GM23338 (cell line): ENCODE measurements around the gene CDH4. TPM values are rescaled to one million over a fixed set of nuclear protein-coding genes. Genes with fewer than 3 reads are reported as not detected.

ENCODE experiments used
- ATAC-seq: fragments of 200-7000 bp; cut with Tn5 transposase; 3 replicates; pipeline ENCODE4 v1.9.1; 2020
- DNase-seq: peaks from one replicate; pipeline ENCODE4 v3.0.0-alpha.2; 2015; ENCODE audit warnings: low spot score
- H2AFZ ChIP-seq: fragments of 200-600 bp; sonication (generic); 2 replicates; pipeline ENCODE4 v1.8.0; 2016; ENCODE audit warnings: antibody characterized with exemption, mild to moderate bottlenecking, moderate library complexity
- H3F3A ChIP-seq: fragments of 200-600 bp; sonication (generic); replicated peaks from 2 replicates; pipeline ENCODE4 v1.8.0; 2017; ENCODE audit warnings: antibody characterized with exemption, mixed run types, low read depth
- H3K27ac ChIP-seq: fragments of 200-600 bp; sonication (generic); 2 replicates; pipeline ENCODE4 v1.6.1; 2016; ENCODE audit warnings: low read depth
- H3K27me3 ChIP-seq: fragments of 200-600 bp; sonication (generic); 2 replicates; pipeline ENCODE4 v1.8.0; 2016; ENCODE audit warnings: mild to moderate bottlenecking, mixed run types, moderate library complexity; ENCODE audit not compliant: insufficient read depth
- H3K36me3 ChIP-seq: fragments of 200-600 bp; sonication (generic); 2 replicates; pipeline ENCODE4 v1.8.0; 2016; ENCODE audit warnings: mild to moderate bottlenecking; ENCODE audit not compliant: insufficient read depth
- H3K4me1 ChIP-seq: fragments of 200-600 bp; sonication (generic); 2 replicates; pipeline ENCODE4 v1.8.0; 2016; ENCODE audit warnings: mild to moderate bottlenecking, moderate library complexity; ENCODE audit not compliant: insufficient read depth
- H3K4me2 ChIP-seq: fragments of 200-600 bp; sonication (generic); 2 replicates; pipeline ENCODE4 v1.7.1; 2017; ENCODE audit warnings: mixed run types
- H3K4me3 ChIP-seq: fragments of 200-600 bp; sonication (generic); 2 replicates; pipeline ENCODE4 v1.6.1; 2016; ENCODE audit warnings: mixed run types
- H3K79me2 ChIP-seq: fragments of 200-600 bp; sonication (generic); replicated peaks from 2 replicates; pipeline ENCODE4 v1.8.0; 2017; ENCODE audit warnings: mild to moderate bottlenecking; ENCODE audit not compliant: insufficient read depth
- H3K9me2 ChIP-seq: fragments of 200-600 bp; sonication (generic); 2 replicates; pipeline ENCODE4 v1.8.0; 2017; ENCODE audit not compliant: insufficient read depth
- H4K20me1 ChIP-seq: fragments of 200-600 bp; sonication (generic); replicated peaks from 2 replicates; pipeline ENCODE4 v1.8.0; 2017; ENCODE audit warnings: mild to moderate bottlenecking; ENCODE audit not compliant: insufficient read depth
- H3K27ac Mint-ChIP-seq: 2 replicates; pipeline ENCODE4 v1.8.0; 2020; ENCODE audit warnings: inconsistent platforms, mild to moderate bottlenecking, moderate library complexity, mixed read lengths
- H3K27me3 Mint-ChIP-seq: 3 replicates; pipeline ENCODE4 v1.8.0; 2022; ENCODE audit warnings: low read depth, mild to moderate bottlenecking, moderate library complexity, mixed read lengths, inconsistent platforms; ENCODE audit not compliant: insufficient read depth, poor library complexity
- H3K36me3 Mint-ChIP-seq: 3 replicates; pipeline ENCODE4 v1.8.0; 2021; ENCODE audit warnings: low read depth, mild to moderate bottlenecking, inconsistent platforms, moderate library complexity, mixed read lengths
- H3K4me1 Mint-ChIP-seq: 3 replicates; pipeline ENCODE4 v1.8.0; 2020; ENCODE audit warnings: mild to moderate bottlenecking, inconsistent platforms, mixed read lengths
- H3K4me3 Mint-ChIP-seq: 3 replicates; pipeline ENCODE4 v1.8.0; 2021; ENCODE audit warnings: moderate library complexity, mild to moderate bottlenecking, inconsistent platforms, mixed read lengths
- H3K9me3 Mint-ChIP-seq: 3 replicates; pipeline ENCODE4 v1.8.0; 2020; ENCODE audit warnings: moderate library complexity, mild to moderate bottlenecking, inconsistent platforms, mixed read lengths
- CREB1 ChIP-seq: fragments of 250-450 bp; sonication (Bioruptor Pico); IDR thresholded peaks from 2 replicates; pipeline ENCODE4 v1.5.0; 2020; ENCODE audit warnings: low read depth, mild to moderate bottlenecking, moderate library complexity
- CTCF ChIP-seq, 2 experiments: fragments of 200-600 bp in 1 of 2; sonication (generic) in 1 of 2; conservative IDR thresholded peaks; 2 replicates each; pipeline versions ENCODE4 v1.5.1 to v1.6.1; 2016 to 2017; ENCODE audit warnings: antibody characterized with exemption in 2 of 2, low read depth in 2 of 2, mild to moderate bottlenecking in 2 of 2, moderate library complexity in 1 of 2
- ETS1 ChIP-seq: IDR thresholded peaks from 2 replicates; pipeline ENCODE4 v1.6.1; 2016; ENCODE audit warnings: antibody characterized with exemption
- EZH2 ChIP-seq: fragments of 200-600 bp; sonication (generic); IDR thresholded peaks from one replicate; pipeline ENCODE4 v1.8.0; 2017; ENCODE audit warnings: antibody characterized with exemption, mild to moderate bottlenecking, low read depth; ENCODE audit not compliant: unreplicated experiment
- EZH2phosphoT487 ChIP-seq: fragments of 200-600 bp; sonication (generic); IDR thresholded peaks from one replicate; pipeline ENCODE4 v1.8.1; 2018; ENCODE audit warnings: antibody characterized with exemption; ENCODE audit not compliant: unreplicated experiment
- JUNB ChIP-seq: IDR thresholded peaks from one replicate; pipeline ENCODE4 v1.6.1; 2016; ENCODE audit warnings: antibody characterized with exemption; ENCODE audit not compliant: unreplicated experiment
- NANOG ChIP-seq: IDR thresholded peaks from 2 replicates; pipeline ENCODE4 v1.6.1; 2016; ENCODE audit warnings: antibody characterized with exemption, borderline replicate concordance
- POLR2AphosphoS5 ChIP-seq: IDR thresholded peaks from 2 replicates; pipeline ENCODE4 v1.6.1; 2016; ENCODE audit warnings: antibody characterized with exemption, low read depth
- REST ChIP-seq: IDR thresholded peaks from one replicate; pipeline ENCODE4 v1.6.1; 2018; ENCODE audit warnings: antibody characterized with exemption; ENCODE audit not compliant: unreplicated experiment
- STAT1 ChIP-seq: IDR thresholded peaks from one replicate; pipeline ENCODE4 v1.6.1; 2016; ENCODE audit warnings: antibody characterized with exemption; ENCODE audit not compliant: unreplicated experiment
- ZNF114 ChIP-seq: fragments of 250-450 bp; sonication (Bioruptor Pico); IDR thresholded peaks from 2 replicates; pipeline ENCODE4 v1.5.0; 2020; ENCODE audit warnings: mild to moderate bottlenecking, moderate library complexity
- ZNF331 ChIP-seq: fragments of 250-450 bp; sonication (Bioruptor Pico); IDR thresholded peaks from 2 replicates; pipeline ENCODE4 v1.5.0; 2020; ENCODE audit warnings: low read depth, mild to moderate bottlenecking, moderate library complexity
- ZNF462 ChIP-seq: fragments of 250-450 bp; sonication (Bioruptor Pico); IDR thresholded peaks from 2 replicates; pipeline ENCODE4 v1.5.0; 2020; ENCODE audit warnings: mild to moderate bottlenecking, moderate library complexity
- polyA plus RNA-seq: library from polyadenylated mRNA; unstranded; fragments of >200 nt; fragmentation: Nextera tagmentation; extraction: Ambion mirVana; gene quantifications from 2 replicates; pipeline ENCODE4 v1.2.1, GENCODE V29; 2016
- total RNA-seq: library from RNA; depleted of rRNA; stranded (reverse); fragments of >200 nt; shearing (Covaris generic); gene quantifications from 2 replicates; pipeline ENCODE4 v1.2.3, GENCODE V29; 2014

Gene CDH4
- total and polyA plus RNA-seq, 2 experiments from 2014 or later, result 1.2 to 4.2 TPM

GRCh38 chr20:61341605-61342004 is 89.5 kb downstream of the CDH4 start:
- no peaks in the 10 kb centered on the region for H4K20me1 ChIP-seq
- H3K79me2 ChIP-seq, result no peaks in the 10 kb centered on the region
- DNase-seq (no peak), ATAC-seq (no peak)
- peaks cover 10% of the 10 kb centered on the region; the same call in 1 of the 2 replicates for H3K27me3 ChIP-seq
- TF ChIP-seq ZNF462 (CRISPR knock-in tag) (no peak), CREB1 (CRISPR knock-in tag) (no peak), POLR2AphosphoS5 (no peak), STAT1 (no peak), REST (no peak), ETS1 (no peak), EZH2 (no peak), EZH2phosphoT487 (no peak), NANOG (no peak), ZNF114 (CRISPR knock-in tag) (no peak), JUNB (no peak), CTCF (conservative IDR thresholded peaks at IDR 0.05; ENCODE audit: low read depth in 2 of 2) (no peak), ZNF331 (CRISPR knock-in tag) (no peak)
- Mint-ChIP-seq H3K4me1 (peaks cover 6% of the 10 kb centered on the region; the same call in 2 of the 3 replicates), H3K4me3 (no peak overlapping the region), H3K27me3 (peaks cover 5% of the 10 kb centered on the region), H3K27ac (no peak overlapping the region), H3K9me3 (peaks cover 9% of the 10 kb centered on the region; the same call in 2 of the 3 replicates), H3K36me3 (peaks cover 4% of the 10 kb centered on the region; the same call in 2 of the 3 replicates)
- H3K4me1 ChIP-seq, result no peaks in the 10 kb centered on the region
- H3K27ac ChIP-seq, result no peak overlapping the region
- no peaks in the 10 kb centered on the region for H3F3A ChIP-seq
- H3K9me2 ChIP-seq, result no peaks in the 10 kb centered on the region
- no peak overlapping the region for H3K4me3 ChIP-seq
- no peak overlapping the region for H3K4me2 ChIP-seq
- H2AFZ ChIP-seq, result no peak overlapping the region
- H3K36me3 ChIP-seq, result no peaks in the 10 kb centered on the region
